Tibial nerve (tissue), 4 donors: ENCODE data around the gene SH3TC1.

ENCODE experiments used
- CTCF ChIP-seq, 5 experiments: fragments of 200-600 bp in 3 of 5; fragments of 450-650 bp in 2 of 5; sonication (generic) in 3 of 5; IDR thresholded peaks; one replicate each; pipeline ENCODE4 v1.5.1; 2016 to 2019; ENCODE audit warnings: antibody characterized with exemption in 5 of 5, mild to moderate bottlenecking in 3 of 5, moderate library complexity in 2 of 5
- EP300 ChIP-seq, 2 donors: sonication (generic); formaldehyde crosslinking; IDR thresholded peaks; one replicate each; pipeline ENCODE4 v1.6.1; 2017; ENCODE audit warnings: antibody characterized with exemption in 2 of 2, mild to moderate bottlenecking in 1 of 2
- POLR2A ChIP-seq, 2 donors: fragments of 450-650 bp; IDR thresholded peaks; one replicate each; pipeline ENCODE4 v1.6.1; 2017; ENCODE audit warnings: antibody characterized with exemption in 2 of 2, mild to moderate bottlenecking in 2 of 2, moderate library complexity in 2 of 2

GRCh38 chr4:8250637-8251036 is 51.5 kb downstream of the SH3TC1 start:
- TF ChIP-seq EP300 (IDR thresholded peaks at IDR 0.05) (no peak), CTCF (IDR thresholded peaks at IDR 0.05) (no peak), POLR2A (IDR thresholded peaks at IDR 0.05) (no peak)
